Measurements from ENCODE around the gene SMARCD1. TPM values are rescaled to one million over a fixed set of nuclear protein-coding genes. Genes with fewer than 3 reads are reported as not detected.

SMARCD1 gene
- total and polyA plus RNA-seq, 9 of the 15 experiments (the other 6 are each of a cell fraction or from before 2014, with no cell fraction given): 0.86 to 91.7 (median 48.0) TPM

GRCh38 chr12:50041962-50042361 lies 43.2 kb upstream of the SMARCD1 start (continued):
- no peak for TF ChIP-seq ZNF280B (CRISPR knock-in tag; IDR thresholded peaks at IDR 0.05)
- TF ChIP-seq, protein P1, sequence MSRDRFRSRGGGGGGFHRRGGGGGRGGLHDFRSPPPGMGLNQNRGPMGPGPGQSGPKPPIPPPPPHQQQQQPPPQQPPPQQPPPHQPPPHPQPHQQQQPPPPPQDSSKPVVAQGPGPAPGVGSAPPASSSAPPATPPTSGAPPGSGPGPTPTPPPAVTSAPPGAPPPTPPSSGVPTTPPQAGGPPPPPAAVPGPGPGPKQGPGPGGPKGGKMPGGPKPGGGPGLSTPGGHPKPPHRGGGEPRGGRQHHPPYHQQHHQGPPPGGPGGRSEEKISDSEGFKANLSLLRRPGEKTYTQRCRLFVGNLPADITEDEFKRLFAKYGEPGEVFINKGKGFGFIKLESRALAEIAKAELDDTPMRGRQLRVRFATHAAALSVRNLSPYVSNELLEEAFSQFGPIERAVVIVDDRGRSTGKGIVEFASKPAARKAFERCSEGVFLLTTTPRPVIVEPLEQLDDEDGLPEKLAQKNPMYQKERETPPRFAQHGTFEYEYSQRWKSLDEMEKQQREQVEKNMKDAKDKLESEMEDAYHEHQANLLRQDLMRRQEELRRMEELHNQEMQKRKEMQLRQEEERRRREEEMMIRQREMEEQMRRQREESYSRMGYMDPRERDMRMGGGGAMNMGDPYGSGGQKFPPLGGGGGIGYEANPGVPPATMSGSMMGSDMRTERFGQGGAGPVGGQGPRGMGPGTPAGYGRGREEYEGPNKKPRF (IDR thresholded peaks at IDR 0.05; ENCODE audit: low read depth, low read length): no peak
- TF ChIP-seq HIVEP1 (CRISPR knock-in tag; IDR thresholded peaks at IDR 0.05): no peak
- TF ChIP-seq, protein P2, sequence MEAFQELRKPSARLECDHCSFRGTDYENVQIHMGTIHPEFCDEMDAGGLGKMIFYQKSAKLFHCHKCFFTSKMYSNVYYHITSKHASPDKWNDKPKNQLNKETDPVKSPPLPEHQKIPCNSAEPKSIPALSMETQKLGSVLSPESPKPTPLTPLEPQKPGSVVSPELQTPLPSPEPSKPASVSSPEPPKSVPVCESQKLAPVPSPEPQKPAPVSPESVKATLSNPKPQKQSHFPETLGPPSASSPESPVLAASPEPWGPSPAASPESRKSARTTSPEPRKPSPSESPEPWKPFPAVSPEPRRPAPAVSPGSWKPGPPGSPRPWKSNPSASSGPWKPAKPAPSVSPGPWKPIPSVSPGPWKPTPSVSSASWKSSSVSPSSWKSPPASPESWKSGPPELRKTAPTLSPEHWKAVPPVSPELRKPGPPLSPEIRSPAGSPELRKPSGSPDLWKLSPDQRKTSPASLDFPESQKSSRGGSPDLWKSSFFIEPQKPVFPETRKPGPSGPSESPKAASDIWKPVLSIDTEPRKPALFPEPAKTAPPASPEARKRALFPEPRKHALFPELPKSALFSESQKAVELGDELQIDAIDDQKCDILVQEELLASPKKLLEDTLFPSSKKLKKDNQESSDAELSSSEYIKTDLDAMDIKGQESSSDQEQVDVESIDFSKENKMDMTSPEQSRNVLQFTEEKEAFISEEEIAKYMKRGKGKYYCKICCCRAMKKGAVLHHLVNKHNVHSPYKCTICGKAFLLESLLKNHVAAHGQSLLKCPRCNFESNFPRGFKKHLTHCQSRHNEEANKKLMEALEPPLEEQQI (IDR thresholded peaks at IDR 0.05): no peak
- peak; percentile 77 for TF ChIP-seq SMARCA4 (IDR thresholded peaks at IDR 0.05)
- TF ChIP-seq ZNF316 (IDR thresholded peaks at IDR 0.05): no peak
- TF ChIP-seq EHMT2 (IDR thresholded peaks at IDR 0.05): no peak
- no peak for TF ChIP-seq FOXP1 (CRISPR knock-in tag; IDR thresholded peaks at IDR 0.05)
- TF ChIP-seq ZNF77 (CRISPR knock-in tag; IDR thresholded peaks at IDR 0.05): no peak
- TF ChIP-seq MIER1 (IDR thresholded peaks at IDR 0.05; ENCODE audit: low read depth): no peak
- no peak for TF ChIP-seq E2F5 (CRISPR knock-in tag; IDR thresholded peaks at IDR 0.05)
- no peak for TF ChIP-seq GABPB1 (CRISPR knock-in tag; IDR thresholded peaks at IDR 0.05)
- TF ChIP-seq STAT5A (IDR thresholded peaks at IDR 0.05; ENCODE audit: borderline replicate concordance, low read length): 0 out of 2 replicates have a peak, but pooled peaks have one; percentile 38
- TF ChIP-seq ZNF589 (CRISPR knock-in tag; IDR thresholded peaks at IDR 0.05; ENCODE audit: low read depth): no peak

Data from K562 (cell line).